ENCODE results near the gene HTT. TPM values are rescaled to one million over a fixed set of nuclear protein-coding genes. Genes with fewer than 3 reads are reported as not detected.
"Not testable (repeated sequence)": the region's sequence is repeated elsewhere in the genome, so short reads cannot be mapped to it uniquely, and the experiment has no call there.

The HTT gene
- total RNA-seq, 2 donors from 2014 or later = 23.2 to 25.2 TPM

GRCh38 chr4:3043282-3044020 is 31.0 kb upstream of the HTT start:
- ATAC-seq = no peak
- intact Hi-C loops (cut with DNase I) = no loop called here
- DNase-seq = no peak

DNA sequence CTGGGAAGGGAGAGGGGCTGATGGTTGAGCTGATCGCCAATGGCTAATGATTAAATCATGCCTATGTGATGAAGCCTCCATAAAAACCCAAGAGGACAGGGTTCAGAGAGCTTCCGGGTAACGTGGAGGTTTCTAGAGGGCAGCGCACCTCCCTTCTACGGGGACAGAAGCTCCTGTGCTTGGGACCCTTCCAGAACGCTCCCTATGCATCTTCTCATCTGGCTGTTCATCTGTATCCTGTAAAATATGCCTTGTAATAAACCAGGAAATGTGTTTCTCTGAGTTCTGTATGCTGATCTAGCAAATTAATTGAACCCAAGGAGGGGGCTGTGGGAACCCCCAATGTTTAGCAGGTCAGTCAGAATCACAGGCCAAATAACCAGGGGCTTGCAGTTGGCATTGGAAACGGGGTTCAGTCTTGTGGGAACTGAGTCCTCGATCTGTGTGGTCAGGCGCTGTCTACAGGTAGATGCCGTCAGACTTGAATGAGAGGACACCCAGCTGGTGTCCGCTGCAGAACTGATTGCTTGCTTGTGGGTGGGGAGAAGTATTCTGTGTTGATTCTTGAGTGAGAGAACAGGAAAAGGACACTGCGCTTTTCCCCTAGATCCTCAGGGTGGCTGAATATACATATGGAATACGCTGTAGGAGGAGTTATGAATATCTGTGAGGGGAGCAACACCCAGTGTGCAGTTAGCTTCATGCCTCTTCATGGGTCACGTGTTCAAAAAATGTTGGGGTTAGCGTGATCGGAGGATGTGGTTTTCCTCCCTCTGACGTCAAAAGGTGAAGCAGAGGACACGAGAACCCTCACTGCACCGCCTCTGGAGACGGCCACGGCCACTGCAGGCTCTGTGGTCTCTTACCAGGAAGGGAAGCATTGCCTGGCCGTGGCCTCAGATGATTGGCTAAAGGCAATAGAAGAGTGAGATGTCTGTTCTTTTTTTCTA is 29.3 kb upstream of the HTT start:
- peak; percentile 18 to 28 for ATAC-seq
- intact Hi-C loops (cut with DNase I) = no loop called here

GRCh38 chr4:3046162-3046561 is 28.3 kb upstream of the HTT start:
- ATAC-seq (no peak), DNase-seq (no peak)
- intact Hi-C loops (cut with DNase I) = no loop called here

More for the DNA sequence above, 29.3 kb upstream of the HTT start:
- DNase-seq = no peak

DNA sequence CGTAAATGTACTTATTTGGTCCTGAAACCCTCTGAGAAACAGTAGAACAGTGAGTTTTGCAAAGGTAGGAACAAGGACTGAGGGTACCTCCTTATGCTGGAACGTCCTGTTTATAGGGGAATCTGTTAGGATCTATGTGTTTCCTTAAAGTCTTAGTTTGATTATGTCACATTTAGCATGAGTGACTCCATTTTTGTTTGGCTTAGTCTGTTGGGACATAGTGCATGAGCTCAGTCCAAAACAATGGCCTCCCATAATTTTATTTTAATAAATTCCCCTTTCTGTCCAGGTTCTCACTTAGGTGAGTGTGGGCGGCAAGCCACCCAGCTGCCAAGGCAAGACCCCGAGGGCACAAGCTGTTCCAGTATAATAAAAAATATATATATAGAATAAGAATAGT is 27.9 kb upstream of the HTT start:
- intact Hi-C loops (cut with DNase I) = no loop called here
- no peak for ATAC-seq
- DNase-seq = no peak

DNA sequence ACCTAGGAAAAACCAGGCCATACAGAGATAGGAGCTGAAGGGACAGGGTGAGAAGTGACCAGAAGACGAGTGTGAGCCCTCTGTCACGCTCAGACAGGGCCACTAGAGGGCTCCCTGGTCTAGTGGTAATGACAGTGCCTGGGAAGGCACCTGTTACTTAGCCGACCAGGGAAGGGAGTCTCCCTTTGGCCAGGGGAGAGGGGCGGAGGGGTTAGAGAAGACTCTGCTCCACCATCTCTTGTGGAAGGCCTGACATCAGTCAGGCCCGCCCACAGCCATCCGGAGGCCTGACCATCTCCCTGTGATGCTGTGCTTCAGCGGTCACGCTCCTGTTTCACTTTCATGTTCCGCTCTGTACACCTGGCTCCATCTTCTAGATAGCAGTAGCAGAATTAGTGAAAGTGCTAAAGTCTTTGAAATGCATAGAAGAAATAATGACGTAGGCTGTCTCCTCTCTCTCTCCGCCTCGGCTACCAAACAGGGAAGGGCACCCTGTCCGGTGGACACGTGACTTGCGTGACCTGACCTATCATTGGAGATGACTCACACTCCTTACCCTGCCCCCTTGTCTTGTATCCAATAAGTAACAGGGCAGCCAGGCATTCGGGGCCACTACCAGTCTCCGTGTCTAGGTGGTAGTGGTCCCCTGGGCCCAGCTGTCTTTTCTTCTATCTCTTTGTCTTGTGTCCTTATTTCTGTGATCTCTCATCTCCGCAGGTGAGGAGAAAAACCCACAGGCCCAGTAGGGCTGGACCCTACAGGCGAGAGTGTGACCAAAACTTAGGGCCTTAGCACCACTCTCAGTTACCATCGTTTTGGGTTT is 26.8 kb upstream of the HTT start:
- peak; percentile 55 to 57 for ATAC-seq
- DNase-seq = peak; percentile 67
- intact Hi-C loops (cut with DNase I) = no loop called here

- ATAC-seq; DNase-seq; intact Hi-C loops (cut with DNase I): not testable (repeated sequence)
These were observed 23.2 kb upstream of the HTT start for GRCh38 chr4:3051141-3051897.

- ATAC-seq (no peak), DNase-seq (no peak)
- intact Hi-C loops (cut with DNase I) = no loop called here
These were observed 20.2 kb upstream of the HTT start for GRCh38 chr4:3054169-3054759.

DNA sequence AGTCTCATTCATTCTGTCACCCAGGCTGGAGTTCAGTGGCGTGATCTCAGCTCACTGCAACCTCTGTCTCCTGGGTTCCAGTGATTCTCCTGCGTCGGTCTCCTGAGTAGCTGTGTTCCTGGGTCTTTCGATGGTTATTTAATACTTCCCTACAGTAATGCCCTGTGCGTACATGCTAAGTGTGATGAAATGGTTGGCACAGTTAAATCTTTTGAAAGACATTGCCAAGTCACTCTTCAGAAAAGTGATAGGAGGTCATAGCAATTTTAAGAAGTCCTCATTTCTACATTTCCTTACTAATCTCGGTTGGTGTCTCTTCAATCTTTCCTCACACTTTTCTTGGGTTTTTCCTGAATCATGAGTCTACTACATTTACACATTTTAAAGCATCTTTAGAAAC is 14.5 kb upstream of the HTT start:
- intact Hi-C loops (cut with DNase I) = no loop called here
- DNase-seq (no peak), ATAC-seq (peak in 1 of 2 donors; percentile 55)

DNA sequence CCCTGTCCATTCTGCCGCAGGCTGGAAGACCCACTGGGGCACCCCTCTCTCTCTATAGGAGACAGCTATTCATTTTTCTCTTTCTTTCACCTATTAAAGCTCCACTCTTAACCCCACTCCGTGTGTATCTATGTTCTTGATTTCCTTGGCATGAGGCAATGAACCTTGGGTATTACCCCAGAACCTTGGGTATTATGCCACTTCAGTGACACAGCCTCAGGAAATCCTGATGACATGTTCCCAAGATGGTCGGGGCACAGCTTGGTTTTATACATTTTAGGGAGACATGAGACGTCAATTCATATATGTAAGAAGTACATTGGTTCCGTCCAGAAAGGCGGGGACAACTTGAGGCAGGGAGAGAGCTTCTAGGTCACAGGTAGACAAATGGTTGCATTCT is 13.5 kb upstream of the HTT start:
- intact Hi-C loops (cut with DNase I) = no loop called here
- no peak for ATAC-seq
- DNase-seq = no peak

- no peak for ATAC-seq
- intact Hi-C loops (cut with DNase I) = no loop called here
- no peak for DNase-seq
These were observed 12.0 kb upstream of the HTT start for GRCh38 chr4:3062471-3062870.

DNA sequence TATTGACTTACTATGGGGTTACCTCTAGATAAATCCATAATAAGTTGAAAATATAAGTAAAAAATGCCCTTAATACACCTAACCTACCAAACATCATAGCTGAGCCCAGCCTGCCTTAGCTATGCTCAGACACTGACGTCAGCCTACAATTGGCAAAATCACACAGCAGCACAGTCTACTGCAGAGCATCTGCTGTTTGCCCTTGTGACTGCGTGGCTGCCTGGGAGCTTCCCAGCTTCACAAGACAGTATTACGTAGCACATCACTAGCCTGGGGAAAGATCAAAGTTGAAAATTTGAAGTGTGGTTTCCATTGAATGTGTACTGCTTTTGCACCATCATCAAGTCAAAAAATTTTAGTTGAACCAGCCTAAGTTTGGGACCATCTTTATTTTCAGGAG is 8.9 kb upstream of the HTT start:
- no peak for ATAC-seq
- intact Hi-C loops (cut with DNase I) = no loop called here

DNA sequence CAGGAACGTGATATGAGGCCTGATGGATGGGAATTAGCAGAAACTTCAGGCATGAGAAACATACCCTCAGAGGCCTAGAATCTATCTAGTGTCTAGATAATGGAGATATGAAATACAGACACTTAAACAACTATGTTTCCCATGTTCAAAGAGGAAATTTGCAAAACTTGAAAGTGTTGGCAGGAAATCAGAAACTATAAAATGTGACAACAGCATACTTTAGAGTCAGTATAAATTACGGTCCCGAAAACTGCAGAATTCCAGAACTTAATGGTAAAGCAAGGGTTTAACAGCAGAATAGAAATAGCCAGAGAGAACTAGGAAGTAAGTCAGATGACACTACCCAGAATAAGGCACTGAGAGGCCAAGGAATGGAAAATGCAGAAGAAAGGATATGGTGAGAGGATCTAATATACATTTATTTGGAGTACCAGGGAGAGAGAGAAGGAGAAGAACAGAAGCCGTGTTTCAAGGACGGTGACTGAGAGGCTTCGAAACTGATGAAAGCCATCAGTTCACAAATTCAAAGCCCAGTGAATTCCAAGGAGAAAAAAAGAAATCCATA is 7.6 kb upstream of the HTT start:
- no peak for DNase-seq
- no peak for ATAC-seq
- intact Hi-C loops (cut with DNase I) = no loop called here

More for the DNA sequence above, 8.9 kb upstream of the HTT start:
- no peak for DNase-seq

DNA sequence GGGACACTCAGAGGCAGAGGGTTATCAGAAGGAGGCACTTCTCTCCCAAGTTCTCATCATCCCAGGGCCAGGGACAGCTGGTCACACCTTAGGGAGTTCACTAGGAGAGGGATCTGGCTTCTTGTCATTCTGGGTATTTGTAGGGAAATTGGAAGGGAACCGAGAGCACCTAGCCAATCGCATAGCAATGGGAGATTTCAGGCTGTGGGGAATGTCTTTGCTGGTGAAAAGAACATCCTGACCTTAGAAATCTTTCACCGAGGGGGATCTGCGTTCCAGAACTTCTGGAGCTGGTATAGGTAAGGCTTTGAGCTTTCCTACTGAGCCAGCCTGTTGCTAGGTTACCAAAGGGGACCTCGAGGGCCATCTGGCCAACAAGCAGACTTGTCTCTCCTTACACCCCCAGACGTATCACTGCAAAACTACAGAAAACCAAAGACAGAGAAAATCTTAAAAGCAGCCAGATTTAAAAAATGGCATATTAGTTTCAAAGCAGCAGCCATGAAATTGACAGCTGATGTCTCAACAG is 6.9 kb upstream of the HTT start:
- no peak for ATAC-seq
- intact Hi-C loops (cut with DNase I) = no loop called here
- DNase-seq = no peak

DNA sequence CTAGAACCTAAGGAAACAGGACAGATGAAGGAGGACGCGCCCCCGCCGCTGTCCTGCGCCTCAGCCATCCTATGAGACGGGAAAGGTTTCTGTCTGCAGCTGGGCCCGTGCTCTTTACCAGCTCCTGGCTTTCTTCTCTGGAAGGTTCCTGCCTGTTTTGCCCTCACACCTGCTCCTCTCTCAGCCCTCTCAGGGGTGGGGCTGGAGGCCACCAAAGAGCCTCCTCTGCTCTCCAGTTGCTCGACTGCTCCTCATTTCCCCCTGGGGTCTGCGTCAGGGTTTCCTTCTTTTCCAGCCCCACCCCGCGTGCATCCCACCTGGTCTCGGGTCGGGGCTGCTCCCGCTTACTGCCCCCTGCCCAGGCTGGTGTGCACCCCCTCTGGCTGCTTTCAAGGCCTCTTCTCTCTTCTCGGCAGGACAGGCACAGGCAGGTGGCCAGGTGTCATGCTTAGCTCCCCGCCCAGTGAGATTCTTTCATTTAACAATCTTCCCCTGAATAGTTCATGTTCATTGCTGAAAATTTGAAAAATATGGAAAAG is 4.8 kb upstream of the HTT start:
- intact Hi-C loops (cut with DNase I) = no loop called here
- ATAC-seq (no peak), DNase-seq (no peak)

- DNase-seq (no peak), ATAC-seq (no peak)
- intact Hi-C loops (cut with DNase I) = no loop called here
These were observed 3.6 kb upstream of the HTT start for GRCh38 chr4:3070709-3071500.

DNA sequence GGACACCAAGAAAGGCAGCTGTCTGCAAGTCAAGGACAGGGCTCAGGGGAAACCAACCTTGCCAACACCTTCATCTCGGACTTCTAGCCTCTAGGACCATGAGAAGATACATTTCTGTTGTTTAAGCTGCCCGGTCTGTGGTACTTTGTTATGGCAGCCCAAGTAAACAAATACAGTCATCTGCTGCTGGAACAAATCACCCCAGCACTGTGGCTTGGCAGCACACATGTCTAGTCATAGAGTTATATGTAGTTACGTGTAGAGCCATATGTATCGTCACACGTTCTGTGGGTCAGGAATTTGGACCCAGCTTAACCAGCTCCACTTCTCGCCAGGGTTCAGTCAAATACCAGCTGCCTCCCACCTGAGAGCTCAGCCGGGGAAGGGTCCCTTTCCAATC is 2.7 kb upstream of the HTT start:
- intact Hi-C loops (cut with DNase I) = no loop called here
- DNase-seq (no peak), ATAC-seq (no peak)
